Measurements from ENCODE around the gene CCDC174.
A peak's percentile ranks its signal among the peaks of the same experiment; 100 is the strongest.
"Not testable (repeated sequence)": the region's sequence is repeated elsewhere in the genome, so short reads cannot be mapped to it uniquely, and the experiment has no call there.

CCDC174 gene

DNA sequence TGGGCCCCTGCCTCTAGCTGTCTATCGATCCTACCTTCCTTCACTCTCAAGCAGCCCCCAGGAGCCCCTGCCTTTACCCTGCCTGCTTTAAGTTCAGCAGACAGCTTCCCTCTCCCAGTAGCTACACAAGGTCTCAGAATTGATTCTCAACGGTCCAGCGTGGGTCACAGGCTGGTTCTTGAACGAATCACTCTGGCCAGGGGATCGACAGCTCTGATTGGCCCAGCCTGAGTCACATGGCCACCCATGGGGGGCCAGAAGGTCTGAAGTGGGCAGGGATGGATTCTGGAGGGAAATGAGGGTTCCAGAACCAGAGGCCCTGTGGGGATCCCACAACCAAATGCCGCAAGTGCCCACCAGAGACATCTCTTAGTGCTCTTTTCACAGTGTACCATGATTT lies 23.7 kb upstream of the CCDC174 start:
- no peak for DNase-seq

DNA sequence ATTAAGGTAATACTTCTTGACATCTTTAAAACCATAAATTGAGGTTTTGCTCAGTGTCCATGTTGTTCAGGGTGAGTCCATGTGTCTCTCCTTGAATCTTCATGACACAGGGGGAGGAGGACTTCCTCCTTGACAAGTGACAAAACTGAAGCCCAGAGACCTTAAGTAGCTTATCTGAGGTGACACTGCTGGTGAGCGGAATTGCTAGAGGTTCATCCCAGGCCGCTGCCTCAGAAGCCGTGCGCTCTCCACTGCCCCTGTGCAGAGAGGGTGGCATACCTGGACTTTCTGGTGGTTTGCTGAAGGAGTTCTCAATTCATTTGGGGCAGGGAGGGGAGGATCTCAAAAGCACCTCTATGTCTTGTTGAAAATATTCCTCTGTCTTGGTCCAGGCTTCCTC lies 23.2 kb upstream of the CCDC174 start:
- no peak for DNase-seq

DNA sequence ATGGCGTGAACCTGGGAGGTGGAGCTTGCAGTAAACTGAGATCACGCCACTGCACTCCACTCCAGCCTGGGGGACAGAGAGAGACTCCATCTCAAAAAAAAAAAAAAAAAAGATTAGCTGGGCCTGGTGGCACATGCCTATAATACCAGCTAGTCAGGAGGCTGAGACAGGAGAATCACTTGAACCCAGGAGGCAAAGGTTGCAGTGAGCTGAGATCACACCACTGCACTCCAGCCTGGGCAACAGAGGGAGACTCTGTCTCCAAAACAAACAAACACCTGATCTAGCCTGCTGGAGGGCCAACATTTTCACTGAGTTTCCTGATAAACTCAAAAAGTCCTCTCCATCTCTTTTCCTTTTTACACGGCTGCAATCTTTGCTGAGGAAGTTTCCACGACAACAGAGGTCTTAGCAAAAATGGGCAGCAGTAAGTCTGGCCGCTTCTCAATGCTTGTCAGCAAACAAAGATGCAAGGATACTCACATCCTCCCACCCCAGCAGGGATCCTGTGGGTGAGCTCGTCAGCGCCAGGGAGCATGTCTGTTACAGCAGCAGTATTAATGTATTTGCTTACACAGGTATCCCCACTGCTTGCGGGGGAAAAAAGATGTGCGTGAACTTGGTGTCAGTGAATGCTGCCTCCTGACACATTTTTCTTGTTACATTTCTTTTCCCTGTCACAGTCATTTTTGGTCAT lies 21.0 kb upstream of the CCDC174 start:
- no peak for DNase-seq

DNA sequence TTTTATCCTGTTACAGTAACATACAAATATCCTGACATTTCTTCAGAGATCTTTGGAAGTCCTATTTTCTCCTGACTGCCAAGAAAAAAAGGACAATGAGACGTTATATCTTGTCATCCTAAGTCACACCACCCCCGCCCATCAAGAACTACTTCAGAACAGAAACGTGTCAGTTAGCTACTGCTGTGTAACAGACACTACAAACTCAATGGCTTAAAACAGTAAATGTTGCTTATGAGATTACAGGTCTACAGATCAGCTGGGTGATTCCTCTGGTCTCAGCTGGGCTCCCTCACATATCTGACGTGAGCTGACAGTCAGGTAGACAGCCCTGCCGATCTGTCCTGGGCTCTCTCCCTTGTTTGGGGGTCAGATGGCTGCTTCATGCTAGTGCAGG lies 20.5 kb upstream of the CCDC174 start:
- no peak for DNase-seq

DNA sequence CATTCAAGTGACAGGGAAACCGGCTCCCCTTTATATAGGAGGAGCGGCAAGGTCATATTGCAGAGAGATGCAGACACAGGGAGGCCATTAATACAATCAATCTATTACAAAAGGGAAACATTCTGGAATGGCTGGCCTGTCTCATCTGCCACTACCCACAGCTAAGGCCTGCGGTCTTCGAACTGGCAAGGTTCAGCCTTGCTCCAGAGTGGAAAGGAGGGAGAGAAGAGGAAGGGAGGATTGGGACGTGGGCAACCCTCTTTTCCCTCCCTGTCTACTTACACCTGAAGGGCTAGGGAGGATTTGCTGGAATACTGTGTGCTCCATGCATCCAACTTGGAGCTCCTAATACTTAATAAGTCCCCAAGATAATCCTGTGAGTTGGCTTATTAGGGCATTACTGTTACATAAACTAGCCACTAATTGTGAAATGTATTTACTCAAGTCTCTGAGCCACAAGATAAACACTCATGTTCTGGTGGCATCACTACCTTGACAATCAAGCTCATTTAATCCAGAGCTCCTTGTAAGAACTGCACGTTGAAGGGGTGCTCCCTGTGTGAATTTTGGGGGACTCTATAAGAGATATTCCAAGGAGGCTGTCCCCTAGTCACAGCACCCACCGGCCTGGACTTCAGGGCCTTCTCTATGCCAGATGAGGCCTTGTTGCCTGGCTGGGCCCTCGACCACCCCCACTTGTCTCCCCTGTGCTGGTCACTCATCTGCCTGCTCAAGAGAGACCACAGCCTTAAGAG lies 19.7 kb upstream of the CCDC174 start:
- DNase-seq, result no peak

DNA sequence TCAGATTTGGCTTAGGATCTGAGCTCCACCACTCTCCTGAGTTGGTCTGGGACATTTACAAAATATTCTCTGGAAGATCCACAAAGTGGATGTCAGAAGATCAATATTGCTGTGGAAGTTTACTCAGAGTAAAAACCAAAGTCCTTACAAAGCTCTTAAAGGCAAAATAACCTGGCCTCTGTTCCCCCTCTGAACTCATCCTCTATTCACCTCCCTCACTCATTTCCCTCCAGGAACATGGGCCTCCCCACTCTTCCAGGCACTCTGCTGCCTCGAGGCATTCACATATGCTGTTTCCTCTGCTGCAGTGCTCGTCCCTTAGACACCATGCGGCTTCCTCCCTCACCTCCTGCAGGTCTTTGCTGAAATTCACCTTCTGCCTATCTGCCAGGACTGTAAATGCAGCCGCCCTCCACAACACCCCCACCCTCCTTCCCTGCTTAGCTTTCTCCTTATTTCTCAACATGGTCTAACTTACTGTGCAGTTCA lies 19.1 kb upstream of the CCDC174 start:
- DNase-seq, result no peak

DNA sequence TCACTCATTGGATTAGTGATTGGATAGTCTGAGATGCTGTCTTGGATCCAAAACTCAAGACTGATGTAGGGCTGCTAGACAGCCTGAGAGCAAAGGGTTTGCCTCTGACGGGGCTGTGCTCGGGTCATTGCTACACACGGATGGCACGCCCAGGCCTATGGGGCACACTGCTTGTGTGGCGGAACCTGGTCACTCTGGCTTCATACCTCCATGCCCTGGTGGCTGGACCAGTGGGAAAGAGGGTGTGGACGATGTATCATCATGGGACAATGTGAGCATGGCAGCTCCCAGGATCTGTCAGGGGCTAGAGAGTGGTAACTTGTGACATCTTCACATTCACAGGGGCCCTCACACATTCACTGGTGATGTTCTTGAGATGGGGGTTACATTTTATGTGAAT lies 18.1 kb upstream of the CCDC174 start:
- DNase-seq, result no peak

DNA sequence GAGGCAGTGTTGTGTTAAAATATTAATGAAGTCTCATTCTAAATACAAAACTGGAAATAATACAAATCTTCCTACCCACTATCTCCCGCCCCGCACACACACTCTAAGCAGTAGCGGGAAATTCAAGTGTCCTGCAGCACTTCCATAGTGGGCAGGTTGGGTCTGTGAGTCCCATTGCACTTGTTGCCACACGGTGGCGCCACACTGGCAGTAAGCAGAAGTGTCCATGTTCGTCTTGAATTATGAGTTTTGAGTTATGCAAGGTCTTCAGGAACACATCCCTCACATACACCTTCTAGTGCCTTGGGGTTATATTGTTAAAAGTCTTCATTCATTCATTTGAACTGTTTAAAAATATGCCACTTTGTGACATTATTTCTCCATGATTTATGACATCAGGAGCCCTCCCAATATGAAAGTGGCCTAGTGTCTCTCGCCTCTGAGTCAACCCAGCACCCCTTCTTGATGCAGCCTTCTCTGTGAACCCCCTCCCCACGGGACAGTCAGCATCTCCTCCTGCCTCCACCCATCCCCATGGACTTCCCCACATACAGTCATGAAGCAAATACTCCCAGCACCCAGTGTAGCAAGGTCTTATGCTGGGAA lies 17.6 kb upstream of the CCDC174 start:
- peak; percentile 45 to 46 for DNase-seq

DNA sequence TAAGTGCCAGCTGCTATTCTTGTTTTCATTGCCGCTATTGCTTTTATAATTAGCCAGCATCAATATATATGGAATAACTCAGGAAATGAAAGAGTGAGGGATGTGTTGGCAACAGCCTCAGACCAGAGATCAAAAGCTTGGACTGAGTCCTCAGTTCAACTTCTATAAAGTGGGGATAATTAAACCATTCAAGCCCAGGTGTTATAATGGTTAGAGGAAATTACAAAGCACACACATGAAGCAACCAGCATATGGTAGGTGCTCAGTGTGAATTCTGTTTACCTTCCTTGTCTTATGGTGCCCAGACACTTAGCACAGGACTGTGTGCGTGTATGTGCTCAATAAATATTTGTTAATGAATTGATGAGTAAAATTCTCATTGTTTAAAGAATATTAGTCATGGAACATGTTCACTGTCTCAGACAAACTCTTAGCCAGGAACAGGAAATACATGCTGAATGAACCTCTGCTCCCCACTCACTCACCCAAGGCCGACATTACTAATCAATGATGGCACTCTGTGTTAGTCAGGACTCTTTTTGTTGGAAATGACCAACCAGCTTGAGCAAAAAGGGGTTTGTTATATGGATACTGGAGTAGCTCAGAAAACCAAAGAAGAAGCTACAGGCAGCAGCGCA lies 16.7 kb upstream of the CCDC174 start:
- DNase-seq, result no peak

DNA sequence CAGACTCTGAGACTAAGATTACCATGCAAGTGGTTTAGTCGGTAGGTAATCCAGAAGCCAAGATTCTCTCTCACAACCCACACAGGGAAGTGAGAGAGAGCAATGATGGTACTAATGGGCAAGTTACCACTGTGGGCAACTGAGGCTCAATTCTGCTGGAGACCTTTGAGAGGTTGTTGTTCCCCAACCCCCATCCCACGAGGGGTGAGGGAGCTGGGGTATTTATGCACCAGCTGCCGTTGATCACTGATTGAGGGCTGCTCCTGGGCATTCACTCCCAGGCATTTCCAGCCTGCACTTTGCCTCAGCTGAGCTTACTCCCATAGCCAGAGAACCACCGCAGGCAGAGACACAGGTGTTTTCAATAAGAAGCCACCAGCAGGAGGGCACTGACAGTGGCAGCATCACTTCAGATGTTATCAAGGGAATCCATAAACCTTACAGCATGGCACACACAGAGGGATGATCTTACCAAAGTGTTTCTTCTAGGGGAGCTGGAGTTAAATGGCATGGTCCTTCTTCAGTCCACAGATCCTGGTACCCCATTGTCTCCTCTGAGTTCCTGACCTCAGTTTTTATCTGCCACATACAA lies 15.0 kb upstream of the CCDC174 start:
- no peak for DNase-seq

DNA sequence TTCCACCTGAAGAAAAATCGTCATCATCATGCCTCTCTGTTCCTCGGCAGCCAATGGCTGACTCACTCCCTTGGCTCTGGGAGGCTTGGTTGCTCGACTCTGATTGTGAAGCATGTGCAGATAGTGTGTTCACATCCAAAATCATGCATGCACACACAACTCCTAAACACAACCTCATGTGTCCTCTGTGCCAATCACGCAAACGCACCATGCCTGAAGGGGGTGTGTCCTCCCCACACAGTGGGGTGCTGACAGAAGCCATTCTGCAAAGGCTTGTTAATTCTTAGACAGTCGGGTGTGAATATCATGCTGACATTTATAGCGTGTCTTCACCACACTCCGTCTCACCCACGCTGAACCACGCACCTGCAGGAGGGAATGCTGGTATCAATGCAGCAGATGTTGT lies 11.4 kb upstream of the CCDC174 start:
- no peak for DNase-seq

DNA sequence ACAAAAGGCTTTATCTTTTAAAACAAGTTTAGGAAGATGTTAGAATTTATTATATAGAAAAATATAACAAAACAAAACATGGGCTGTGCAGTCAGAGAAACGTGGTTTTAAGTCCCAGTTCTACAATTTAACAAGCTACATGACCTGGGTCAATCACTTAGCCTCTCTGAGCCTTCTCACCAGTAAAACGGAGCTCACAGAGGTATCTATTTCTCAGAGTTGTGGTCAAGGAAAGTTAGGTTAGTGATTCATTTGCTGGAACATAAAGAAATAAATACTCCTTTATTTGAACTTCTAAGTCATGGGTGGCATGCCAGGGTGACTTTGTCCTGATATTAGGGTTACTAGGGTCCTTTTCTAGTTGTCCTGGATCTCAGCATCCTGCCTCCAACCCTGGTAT lies 10.8 kb upstream of the CCDC174 start:
- DNase-seq, result no peak

DNA sequence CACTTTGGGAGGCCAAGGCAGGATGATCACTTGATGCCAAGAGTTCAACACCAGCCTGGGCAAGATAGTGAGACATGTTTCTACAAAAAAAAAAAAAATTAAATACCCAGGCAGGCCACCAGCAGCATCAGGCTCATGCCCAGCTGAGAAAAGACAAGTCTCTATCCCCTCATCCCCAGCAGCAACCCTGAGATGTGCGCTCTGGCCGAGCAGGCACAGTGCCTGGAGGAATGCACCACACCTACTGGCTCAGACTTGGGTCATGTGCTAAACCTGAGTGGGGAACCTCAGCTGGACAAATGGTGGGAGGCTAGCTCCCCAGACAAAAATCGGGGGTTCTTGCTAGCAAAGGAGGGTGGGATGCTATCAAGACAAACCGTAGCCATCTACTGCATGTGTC lies 10.2 kb upstream of the CCDC174 start:
- no peak for DNase-seq

DNA sequence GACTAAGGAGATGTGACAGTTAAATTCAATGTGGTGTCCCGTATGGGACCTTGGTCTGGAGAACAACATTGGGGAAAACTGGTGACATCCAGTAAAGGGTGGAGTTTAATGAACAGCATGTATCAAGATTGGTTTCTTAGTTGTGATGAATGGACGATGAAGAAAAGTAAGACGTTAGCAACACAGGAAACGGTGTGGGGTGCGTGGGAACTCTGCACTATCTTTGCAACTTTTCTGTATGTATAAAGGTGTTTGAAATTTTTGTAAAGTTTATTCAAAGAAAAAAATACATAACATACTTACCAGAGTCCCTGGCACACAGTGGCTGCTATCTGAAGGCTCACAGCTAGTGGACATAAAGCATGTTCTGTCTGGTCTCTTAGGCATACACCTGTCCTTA lies 6.1 kb upstream of the CCDC174 start:
- no peak for DNase-seq

DNA sequence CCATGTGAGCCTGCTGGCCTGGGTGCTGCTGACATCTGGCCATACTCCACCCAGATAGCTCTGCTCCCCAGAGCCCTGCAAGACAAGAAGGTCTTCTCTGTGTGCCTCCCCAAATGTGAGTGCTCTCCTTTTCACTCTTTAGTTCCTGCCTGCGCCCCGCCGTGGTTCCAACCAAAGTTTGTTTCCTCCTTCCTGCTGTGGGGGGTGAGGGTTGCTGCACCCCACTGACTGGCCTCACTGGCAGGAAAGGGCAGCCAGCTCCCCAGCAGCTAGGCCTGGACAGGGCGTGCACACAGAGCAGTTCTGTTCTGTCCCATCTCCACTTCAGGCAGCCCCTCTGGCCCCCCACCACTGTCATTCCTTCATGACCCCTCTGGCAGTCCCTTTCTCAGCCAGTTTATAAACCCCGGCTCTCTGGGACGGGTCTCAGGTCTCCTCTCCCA lies 5.4 kb upstream of the CCDC174 start:
- DNase-seq, result no peak

DNA sequence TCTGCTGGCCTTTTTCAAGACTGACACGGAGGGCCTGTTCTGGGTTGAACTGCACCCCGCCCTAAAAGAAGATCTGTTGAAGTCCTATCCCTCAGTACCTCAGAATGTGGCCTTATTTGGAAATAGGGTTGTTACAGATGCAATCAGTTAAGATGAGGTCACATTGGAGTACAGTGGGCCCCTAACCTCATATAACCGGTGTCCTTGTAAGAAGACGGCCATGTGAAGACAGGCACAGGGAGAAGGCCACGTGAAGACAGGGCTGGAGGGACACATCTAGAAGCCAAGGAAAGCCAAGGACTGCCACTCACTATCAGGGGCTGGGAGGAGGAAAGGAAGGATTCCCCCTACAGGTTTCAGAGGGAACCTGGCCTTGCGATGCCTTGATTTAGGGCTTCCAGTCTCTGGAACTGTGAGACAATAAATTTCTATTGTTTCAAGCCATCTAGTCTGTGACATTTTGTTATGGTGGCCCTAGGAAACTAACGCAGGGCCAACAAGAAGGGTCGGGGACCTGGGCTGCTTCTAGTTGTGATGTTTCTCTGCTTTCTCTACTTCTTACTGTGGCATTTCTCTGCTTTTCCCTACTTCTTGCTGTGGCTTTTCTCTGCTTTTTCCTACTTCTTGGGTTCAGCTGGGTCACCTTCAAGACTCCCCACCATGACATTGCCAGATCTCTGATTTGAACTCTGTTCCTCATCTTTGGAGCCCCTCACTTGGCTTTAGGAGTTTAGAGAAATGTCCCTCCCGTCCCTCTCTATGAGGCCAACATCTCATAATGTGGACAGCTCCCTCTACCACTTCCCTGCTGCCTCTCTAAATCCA lies 4.8 kb upstream of the CCDC174 start:
- no peak for DNase-seq

DNA sequence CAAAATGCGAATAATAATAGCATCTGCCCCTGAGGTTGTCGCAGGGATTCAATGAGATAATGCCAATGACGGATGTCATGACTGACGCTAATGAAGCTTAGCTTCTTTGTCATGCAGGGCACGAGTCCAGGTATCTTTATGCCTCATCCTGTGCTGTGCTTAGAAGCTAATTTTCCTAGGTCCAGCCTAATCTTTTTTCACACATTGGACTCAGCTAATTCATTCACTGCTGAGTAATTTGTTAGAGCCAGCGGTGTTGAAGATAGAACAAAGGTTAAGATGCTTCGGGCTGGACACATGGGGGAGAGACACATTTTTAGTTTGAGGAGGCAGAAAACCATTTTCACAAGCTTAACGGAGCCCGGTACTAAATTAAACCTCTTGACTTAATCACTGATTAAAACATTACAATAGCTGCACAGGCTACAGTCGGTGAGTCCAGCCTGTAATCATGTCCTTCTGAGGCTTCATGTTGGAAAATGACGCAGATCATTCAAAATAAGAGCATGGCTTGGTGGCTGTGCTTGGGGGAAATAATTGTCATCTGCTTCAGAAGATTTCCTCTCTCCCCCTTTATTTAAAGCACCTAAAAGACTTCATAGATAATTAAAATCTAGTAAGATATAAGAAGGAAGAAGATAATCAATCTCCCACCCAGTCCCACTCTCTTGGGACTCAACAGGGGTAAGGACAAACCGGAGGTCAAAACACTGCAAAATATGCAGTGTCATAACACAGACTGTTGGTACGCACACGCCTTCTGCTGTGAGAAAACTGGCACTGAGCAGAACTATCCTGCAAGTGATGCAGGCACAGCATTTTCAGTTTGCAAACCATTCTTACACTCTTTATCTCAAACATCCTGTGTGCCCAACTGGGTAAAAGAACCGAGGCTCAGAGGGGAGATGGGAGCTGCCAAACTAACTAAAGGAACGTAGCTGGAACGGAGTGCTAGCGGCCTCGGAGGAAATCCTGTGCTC lies 3.3 kb upstream of the CCDC174 start:
- DNase-seq, result no peak

DNA sequence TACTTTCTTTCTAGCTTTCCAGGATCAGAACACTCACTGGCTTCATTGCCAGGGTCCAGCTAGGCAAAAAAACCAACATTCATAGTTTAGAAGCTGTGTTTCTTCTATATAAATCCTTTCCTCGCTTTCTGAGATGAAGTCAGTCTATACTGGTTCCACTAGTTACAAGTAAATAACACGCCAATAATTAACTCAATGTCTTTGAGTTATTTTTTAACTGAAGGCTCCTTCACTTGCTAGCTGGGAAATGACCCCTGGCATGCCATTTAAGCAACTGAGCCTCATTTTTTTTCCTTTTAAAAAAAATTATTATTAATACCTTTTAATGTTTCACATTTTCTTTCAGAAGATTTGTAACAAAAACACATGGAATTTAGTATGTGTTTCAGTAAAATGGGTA lies 2.1 kb upstream of the CCDC174 start:
- DNase-seq, result no peak

DNA sequence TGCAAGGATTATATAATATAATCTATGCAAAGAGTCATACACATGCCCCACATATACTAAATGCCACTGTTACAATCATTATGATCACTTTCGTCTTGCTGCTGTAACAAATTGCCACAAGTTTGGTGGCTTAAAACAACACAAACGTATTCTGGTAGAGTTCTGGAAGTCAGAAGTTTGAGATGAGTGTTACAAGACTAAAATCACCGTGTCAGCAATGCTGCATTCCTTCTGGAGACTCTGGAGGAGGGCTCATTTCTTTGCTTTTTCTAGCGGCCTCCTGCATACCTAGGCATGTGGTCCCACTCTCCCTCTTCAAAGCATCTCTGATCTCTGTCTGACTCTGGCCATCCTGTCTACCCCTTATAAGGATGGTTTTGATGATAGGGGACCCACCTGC lies 1.4 kb upstream of the CCDC174 start:
- DNase-seq, result no peak

DNA sequence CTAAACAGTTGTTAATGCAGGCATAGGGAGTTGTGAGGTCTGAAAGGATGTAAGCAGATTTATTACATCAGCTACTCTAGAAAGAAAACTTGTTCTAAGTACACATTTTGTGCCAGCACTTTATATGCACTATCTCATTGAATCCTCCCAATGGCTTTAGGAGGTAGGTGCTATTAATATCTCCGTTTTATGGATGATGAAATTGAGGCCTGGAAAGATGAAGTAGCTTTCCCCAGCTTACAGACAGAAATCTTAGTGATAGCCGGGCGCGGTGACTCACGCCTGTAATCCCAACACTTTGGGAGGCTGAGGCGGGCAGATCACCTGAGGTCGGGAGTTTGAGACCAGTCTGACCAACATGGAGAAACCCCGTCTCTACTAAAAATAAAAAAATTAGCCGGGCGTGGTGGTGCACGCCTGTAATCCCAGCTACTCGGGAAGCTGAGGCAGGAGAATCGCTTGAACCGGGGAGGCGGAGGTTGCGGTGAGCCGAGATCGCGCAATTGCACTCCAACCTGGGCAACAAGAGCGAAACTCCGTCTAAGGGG lies 872 bp downstream of the CCDC174 start:
- not testable (repeated sequence) for DNase-seq

DNA sequence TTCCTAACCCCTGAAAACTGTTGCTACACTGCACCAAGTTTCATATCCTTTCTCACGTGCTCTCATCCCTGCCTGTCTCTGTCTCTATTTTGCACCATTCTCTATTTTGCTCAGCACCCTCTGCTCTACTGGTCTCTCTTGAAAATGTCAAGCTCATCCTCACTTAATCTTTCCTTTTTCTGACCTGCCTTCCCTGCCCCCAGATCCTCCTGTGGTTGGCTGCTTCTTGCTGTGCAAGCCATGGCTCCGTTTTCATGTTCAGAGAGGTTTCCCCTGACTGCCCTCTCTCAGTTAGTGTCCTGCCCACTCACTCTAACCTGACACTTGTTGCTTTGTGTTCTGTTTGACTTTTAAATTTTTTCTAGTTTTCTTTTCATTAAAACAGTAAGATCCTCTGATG lies 6.0 kb downstream of the CCDC174 start:
- no peak for DNase-seq

Measured in activated CD4-positive, alpha-beta T cell treated with anti-CD3 and anti-CD28 coated beads, Interleukin-2, amount 50 U/mL, for 4 hours (primary cell).